ENCODE measurements around the gene OPCML.

The OPCML gene

DNA sequence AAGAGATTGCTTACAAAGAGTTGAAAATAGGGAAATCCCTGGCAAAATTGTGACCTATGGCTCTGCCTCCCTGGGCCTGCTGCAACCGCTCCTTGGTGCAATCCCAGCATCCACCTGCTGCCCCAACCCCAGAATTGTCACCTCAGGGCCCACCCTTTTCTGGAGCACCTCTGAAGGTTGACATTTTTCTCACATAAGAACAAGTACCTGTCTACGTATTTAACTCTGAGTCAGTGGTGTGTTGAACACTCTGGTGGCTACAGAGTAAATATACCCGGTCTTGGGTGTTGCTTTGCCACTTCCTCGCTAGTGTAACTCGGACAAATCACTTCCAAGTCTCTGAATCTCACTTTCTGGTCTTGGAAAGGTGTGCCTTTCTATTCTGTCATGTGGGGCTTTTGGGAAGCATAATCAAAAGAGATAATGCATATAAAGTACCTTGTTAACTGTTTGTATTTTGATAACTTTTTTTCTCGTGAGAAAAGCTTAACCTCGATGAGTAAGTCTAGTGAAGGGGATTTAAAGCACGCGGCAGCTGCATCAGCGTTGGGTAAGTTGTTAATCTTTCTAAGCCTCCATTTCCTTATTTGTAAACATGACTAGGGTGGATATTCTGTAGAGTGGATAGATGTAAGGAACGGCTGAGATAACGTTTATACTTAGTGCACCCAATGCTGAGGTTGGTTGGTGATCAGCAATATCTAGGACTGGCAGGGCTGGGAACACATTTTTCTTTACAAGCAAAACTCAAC, 881.2 kb downstream of the OPCML start (continued):
- TF ChIP-seq, protein P1, sequence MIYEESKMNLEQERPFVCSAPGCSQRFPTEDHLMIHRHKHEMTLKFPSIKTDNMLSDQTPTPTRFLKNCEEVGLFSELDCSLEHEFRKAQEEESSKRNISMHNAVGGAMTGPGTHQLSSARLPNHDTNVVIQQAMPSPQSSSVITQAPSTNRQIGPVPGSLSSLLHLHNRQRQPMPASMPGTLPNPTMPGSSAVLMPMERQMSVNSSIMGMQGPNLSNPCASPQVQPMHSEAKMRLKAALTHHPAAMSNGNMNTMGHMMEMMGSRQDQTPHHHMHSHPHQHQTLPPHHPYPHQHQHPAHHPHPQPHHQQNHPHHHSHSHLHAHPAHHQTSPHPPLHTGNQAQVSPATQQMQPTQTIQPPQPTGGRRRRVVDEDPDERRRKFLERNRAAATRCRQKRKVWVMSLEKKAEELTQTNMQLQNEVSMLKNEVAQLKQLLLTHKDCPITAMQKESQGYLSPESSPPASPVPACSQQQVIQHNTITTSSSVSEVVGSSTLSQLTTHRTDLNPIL (CRISPR knock-in tag; IDR thresholded peaks at IDR 0.05; ENCODE audit: low read depth): no peak
- TF ChIP-seq BACH2 (CRISPR knock-in tag; IDR thresholded peaks at IDR 0.05; ENCODE audit: borderline replicate concordance): no peak
- no peak for TF ChIP-seq SNAI2 (CRISPR knock-in tag; IDR thresholded peaks at IDR 0.05)
- TF ChIP-seq TOX (CRISPR knock-in tag; IDR thresholded peaks at IDR 0.05; ENCODE audit: borderline replicate concordance): no peak

- TF ChIP-seq ISL1 (CRISPR knock-in tag; IDR thresholded peaks at IDR 0.05) (no peak), BACH2 (CRISPR knock-in tag; IDR thresholded peaks at IDR 0.05; ENCODE audit: borderline replicate concordance) (no peak), ZFP3 (CRISPR knock-in tag; IDR thresholded peaks at IDR 0.05) (no peak), ZNF565 (CRISPR knock-in tag; conservative IDR thresholded peaks at IDR 0.05; ENCODE audit: low read depth) (no peak), GLIS3 (CRISPR knock-in tag; IDR thresholded peaks at IDR 0.05) (no peak), ARNTL (CRISPR knock-in tag; IDR thresholded peaks at IDR 0.05; ENCODE audit: borderline replicate concordance, low read depth) (no peak), PATZ1 (CRISPR knock-in tag; IDR thresholded peaks at IDR 0.05; ENCODE audit: borderline replicate concordance) (no peak), TOX (CRISPR knock-in tag; IDR thresholded peaks at IDR 0.05; ENCODE audit: borderline replicate concordance) (no peak), TCF4 (CRISPR knock-in tag; IDR thresholded peaks at IDR 0.05; ENCODE audit: borderline replicate concordance) (no peak), PPARA (CRISPR knock-in tag; IDR thresholded peaks at IDR 0.05; ENCODE audit: borderline replicate concordance) (no peak), SNAI2 (CRISPR knock-in tag; IDR thresholded peaks at IDR 0.05) (no peak), CSRNP3 (CRISPR knock-in tag; IDR thresholded peaks at IDR 0.05) (no peak), ZFP30 (CRISPR knock-in tag; IDR thresholded peaks at IDR 0.05) (no peak)
- TF ChIP-seq, protein P2, sequence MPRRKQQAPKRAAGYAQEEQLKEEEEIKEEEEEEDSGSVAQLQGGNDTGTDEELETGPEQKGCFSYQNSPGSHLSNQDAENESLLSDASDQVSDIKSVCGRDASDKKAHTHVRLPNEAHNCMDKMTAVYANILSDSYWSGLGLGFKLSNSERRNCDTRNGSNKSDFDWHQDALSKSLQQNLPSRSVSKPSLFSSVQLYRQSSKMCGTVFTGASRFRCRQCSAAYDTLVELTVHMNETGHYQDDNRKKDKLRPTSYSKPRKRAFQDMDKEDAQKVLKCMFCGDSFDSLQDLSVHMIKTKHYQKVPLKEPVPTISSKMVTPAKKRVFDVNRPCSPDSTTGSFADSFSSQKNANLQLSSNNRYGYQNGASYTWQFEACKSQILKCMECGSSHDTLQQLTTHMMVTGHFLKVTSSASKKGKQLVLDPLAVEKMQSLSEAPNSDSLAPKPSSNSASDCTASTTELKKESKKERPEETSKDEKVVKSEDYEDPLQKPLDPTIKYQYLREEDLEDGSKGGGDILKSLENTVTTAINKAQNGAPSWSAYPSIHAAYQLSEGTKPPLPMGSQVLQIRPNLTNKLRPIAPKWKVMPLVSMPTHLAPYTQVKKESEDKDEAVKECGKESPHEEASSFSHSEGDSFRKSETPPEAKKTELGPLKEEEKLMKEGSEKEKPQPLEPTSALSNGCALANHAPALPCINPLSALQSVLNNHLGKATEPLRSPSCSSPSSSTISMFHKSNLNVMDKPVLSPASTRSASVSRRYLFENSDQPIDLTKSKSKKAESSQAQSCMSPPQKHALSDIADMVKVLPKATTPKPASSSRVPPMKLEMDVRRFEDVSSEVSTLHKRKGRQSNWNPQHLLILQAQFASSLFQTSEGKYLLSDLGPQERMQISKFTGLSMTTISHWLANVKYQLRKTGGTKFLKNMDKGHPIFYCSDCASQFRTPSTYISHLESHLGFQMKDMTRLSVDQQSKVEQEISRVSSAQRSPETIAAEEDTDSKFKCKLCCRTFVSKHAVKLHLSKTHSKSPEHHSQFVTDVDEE (CRISPR knock-in tag; IDR thresholded peaks at IDR 0.05): no peak
- TF ChIP-seq, protein P3, sequence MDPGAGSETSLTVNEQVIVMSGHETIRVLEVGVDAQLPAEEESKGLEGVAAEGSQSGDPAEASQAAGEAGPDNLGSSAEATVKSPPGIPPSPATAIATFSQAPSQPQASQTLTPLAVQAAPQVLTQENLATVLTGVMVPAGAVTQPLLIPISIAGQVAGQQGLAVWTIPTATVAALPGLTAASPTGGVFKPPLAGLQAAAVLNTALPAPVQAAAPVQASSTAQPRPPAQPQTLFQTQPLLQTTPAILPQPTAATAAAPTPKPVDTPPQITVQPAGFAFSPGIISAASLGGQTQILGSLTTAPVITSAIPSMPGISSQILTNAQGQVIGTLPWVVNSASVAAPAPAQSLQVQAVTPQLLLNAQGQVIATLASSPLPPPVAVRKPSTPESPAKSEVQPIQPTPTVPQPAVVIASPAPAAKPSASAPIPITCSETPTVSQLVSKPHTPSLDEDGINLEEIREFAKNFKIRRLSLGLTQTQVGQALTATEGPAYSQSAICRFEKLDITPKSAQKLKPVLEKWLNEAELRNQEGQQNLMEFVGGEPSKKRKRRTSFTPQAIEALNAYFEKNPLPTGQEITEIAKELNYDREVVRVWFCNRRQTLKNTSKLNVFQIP (CRISPR knock-in tag; IDR thresholded peaks at IDR 0.05; ENCODE audit: borderline replicate concordance, low read depth): no peak
- no peak for ATAC-seq
Measured at GRCh38 chr11:132649277-132649676, 883.0 kb downstream of the OPCML start.

GRCh38 chr11:132648851-132649250, 883.5 kb downstream of the OPCML start:
- no peak for ATAC-seq
- TF ChIP-seq BACH2 (CRISPR knock-in tag; IDR thresholded peaks at IDR 0.05; ENCODE audit: borderline replicate concordance) (no peak), ESRRG (CRISPR knock-in tag; IDR thresholded peaks at IDR 0.05) (no peak), ARNTL (CRISPR knock-in tag; IDR thresholded peaks at IDR 0.05; ENCODE audit: borderline replicate concordance, low read depth) (no peak), ISL1 (CRISPR knock-in tag; IDR thresholded peaks at IDR 0.05) (no peak), PPARA (CRISPR knock-in tag; IDR thresholded peaks at IDR 0.05; ENCODE audit: borderline replicate concordance) (no peak), PATZ1 (CRISPR knock-in tag; IDR thresholded peaks at IDR 0.05; ENCODE audit: borderline replicate concordance) (no peak), TOX (CRISPR knock-in tag; IDR thresholded peaks at IDR 0.05; ENCODE audit: borderline replicate concordance) (no peak), ZNF70 (CRISPR knock-in tag; IDR thresholded peaks at IDR 0.05) (no peak), ZFP30 (CRISPR knock-in tag; IDR thresholded peaks at IDR 0.05) (no peak), CSDC2 (CRISPR knock-in tag; IDR thresholded peaks at IDR 0.05) (no peak), ZC3H10 (CRISPR knock-in tag; IDR thresholded peaks at IDR 0.05) (no peak), OSR1 (CRISPR knock-in tag; IDR thresholded peaks at IDR 0.05) (no peak), ZNF565 (CRISPR knock-in tag; conservative IDR thresholded peaks at IDR 0.05; ENCODE audit: low read depth) (no peak), SNAI2 (CRISPR knock-in tag; IDR thresholded peaks at IDR 0.05) (no peak), ZNF8 (CRISPR knock-in tag; IDR thresholded peaks at IDR 0.05) (no peak)
- TF ChIP-seq, protein P2 (CRISPR knock-in tag; IDR thresholded peaks at IDR 0.05): no peak

All from SK-N-SH treated with all-trans-retinoic acid at 6 μM for 48 hours (cell line).